GM04504 (cell line): ENCODE results near the gene SH3GLB2.
A peak's percentile ranks its signal among the peaks of the same experiment; 100 is the strongest.
"Not testable (repeated sequence)": the region's sequence is repeated elsewhere in the genome, so short reads cannot be mapped to it uniquely, and the experiment has no call there.

ENCODE experiments used
- DNase-seq: peaks from one replicate; pipeline ENCODE4 v3.0.0-alpha.2; 2012; ENCODE audit warnings: low read depth

SH3GLB2 gene

GRCh38 chr9:129014608-129015007 lies 13.5 kb downstream of the SH3GLB2 start:
- DNase-seq, result no peak

- no peak for DNase-seq
These were observed 14.0 kb downstream of the SH3GLB2 start for GRCh38 chr9:129014124-129014523.

- no peak for DNase-seq
These were observed 14.5 kb downstream of the SH3GLB2 start for GRCh38 chr9:129013674-129014073.

- DNase-seq, result no peak
These were observed 15.2 kb downstream of the SH3GLB2 start for GRCh38 chr9:129012893-129013448.

- no peak for DNase-seq
These were observed 15.8 kb downstream of the SH3GLB2 start for GRCh38 chr9:129012343-129012742.

- DNase-seq, result no peak
These were observed 16.4 kb downstream of the SH3GLB2 start for GRCh38 chr9:129011761-129012181.

GRCh38 chr9:129011170-129011569 lies 17.0 kb downstream of the SH3GLB2 start:
- no peak for DNase-seq

GRCh38 chr9:129010267-129010975 lies 17.7 kb downstream of the SH3GLB2 start:
- DNase-seq, result no peak

- no peak for DNase-seq
These were observed 18.5 kb downstream of the SH3GLB2 start for GRCh38 chr9:129009584-129010141.

GRCh38 chr9:129008986-129009583 lies 19.0 kb downstream of the SH3GLB2 start:
- no peak for DNase-seq

GRCh38 chr9:129008469-129008965 lies 19.6 kb downstream of the SH3GLB2 start:
- DNase-seq, result no peak

- no peak for DNase-seq
These were observed 20.2 kb downstream of the SH3GLB2 start for GRCh38 chr9:129007766-129008468.

GRCh38 chr9:129007035-129007765 lies 20.9 kb downstream of the SH3GLB2 start:
- DNase-seq, result no peak

GRCh38 chr9:129006328-129007034 lies 21.6 kb downstream of the SH3GLB2 start:
- DNase-seq, result peak; percentile 53

GRCh38 chr9:129005336-129005997 lies 22.7 kb downstream of the SH3GLB2 start:
- DNase-seq, result no peak

GRCh38 chr9:129004173-129004572 lies 24.0 kb downstream of the SH3GLB2 start:
- DNase-seq, result not testable (repeated sequence)

- no peak for DNase-seq
These were observed 25.1 kb downstream of the SH3GLB2 start for GRCh38 chr9:129002992-129003391.

GRCh38 chr9:129001504-129002325 lies 26.4 kb downstream of the SH3GLB2 start:
- DNase-seq, result no peak

- no peak for DNase-seq
These were observed 28.4 kb downstream of the SH3GLB2 start for GRCh38 chr9:128999581-129000206.
